HG02943 (cell line): ENCODE results near the gene HSPB1.
"Not testable (repeated sequence)": the region's sequence is repeated elsewhere in the genome, so short reads cannot be mapped to it uniquely, and the experiment has no call there.

Experiments used
- ATAC-seq: cut with Tn5 transposase; IDR thresholded peaks from one replicate; pipeline ENCODE4 v1.9.1; 2021; ENCODE audit warnings: mild to moderate bottlenecking, low read depth, moderate library complexity; ENCODE audit not compliant: unreplicated experiment

HSPB1 gene

DNA sequence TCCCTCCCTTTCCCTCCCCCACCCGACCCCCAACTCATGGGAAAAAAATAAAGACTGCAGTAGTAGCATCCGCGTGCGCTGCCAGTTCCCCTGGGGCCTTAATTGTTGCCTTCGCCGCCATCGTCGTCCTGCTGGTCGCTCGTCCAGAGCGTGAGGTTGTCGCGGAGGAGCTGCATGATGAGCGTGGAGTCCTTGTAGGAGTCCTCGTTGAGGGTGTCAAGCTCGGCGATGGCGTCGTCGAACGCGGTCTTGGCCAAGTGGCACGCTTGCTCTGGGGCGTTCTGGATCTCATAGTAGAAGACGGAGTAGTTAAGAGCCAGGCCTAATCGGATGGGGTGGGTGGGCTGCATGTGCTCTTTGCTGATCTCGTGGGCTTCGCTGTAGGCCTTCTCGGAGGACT, 27.0 kb downstream of the HSPB1 start:
- no peak for ATAC-seq

DNA sequence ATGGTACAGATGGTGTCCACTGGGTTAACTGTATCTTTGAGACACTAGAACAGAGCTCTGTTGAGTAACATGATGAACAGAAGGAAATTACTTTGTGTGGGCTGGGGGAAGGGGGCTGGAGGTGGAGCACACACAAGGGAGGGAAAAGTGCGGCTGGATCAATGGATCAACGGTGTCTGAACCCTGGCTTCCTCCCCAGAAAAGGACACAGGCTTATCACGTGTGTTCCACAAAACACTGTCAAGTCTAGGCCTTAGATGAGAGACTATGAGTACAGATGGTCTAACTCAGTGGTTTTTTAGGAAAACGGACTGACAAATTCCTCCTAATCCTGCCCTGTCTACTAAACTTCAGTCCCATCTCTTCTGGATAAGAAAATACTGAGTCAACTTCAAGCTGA, 27.8 kb downstream of the HSPB1 start:
- ATAC-seq = no peak

DNA sequence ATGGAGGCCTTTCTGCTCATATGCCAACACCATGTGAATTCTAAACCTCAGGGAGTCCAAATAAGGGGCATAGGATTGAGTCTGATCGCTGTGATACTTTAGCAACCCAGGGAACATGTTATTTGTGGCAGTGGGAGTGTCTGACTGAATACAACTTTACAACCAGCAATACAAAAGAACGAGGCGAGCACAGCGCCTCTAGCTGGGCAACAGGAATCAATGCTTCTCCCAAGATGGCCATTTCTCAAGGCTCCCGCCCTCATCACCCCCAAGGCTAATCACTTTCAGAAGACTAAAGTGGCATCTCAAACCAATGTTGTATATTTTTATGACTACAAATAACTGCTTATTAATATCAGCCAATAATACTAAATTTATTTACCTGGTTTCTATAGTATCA, 28.2 kb downstream of the HSPB1 start:
- no peak for ATAC-seq

DNA sequence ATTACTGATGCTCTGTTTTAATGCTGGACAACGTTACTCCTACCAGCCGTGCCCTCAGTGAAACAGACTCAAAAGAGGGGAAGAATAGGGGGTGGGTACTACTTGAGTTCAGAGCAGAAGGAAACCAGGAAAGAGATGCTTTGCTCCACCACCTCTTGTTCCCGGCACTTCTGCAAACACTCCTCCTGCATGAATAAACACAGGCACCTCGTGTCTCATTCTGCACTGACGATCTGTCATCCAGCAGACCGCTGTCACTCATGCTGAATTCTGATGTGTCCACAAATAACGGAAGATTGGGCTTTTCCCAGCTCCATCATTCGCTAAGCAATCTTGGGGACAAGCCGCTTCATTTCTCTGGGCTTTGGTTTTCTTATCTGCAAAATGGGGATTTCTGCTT, 29.6 kb downstream of the HSPB1 start:
- no peak for ATAC-seq

DNA sequence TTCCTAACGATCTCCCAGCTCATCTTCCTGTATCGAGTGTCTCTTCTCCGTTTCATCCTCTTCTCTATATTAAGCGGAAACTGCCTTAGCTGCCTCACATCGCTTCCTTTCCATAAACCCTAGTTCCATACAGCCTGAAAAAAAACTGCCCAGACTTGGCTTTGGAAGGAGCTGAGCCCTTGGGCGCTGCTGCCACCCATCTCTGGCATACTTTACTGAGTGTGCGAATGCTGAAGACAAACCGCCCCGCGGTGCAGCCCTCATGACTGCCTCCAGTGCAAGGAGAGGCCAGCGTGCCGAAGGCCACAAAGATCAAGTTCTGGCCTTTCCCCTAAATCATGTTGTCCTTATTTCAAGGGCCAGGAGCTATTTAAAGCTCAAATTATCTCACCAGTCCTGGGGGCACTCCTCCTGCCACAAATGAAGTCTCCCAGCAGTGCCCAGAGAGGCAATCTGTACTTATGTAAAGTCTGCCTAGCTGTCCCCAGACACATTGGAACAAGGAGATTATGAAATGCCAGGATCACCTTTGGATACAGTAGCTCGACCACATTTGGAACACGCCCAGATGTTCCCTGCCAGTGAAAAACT, 31.1 kb downstream of the HSPB1 start:
- no peak for ATAC-seq

DNA sequence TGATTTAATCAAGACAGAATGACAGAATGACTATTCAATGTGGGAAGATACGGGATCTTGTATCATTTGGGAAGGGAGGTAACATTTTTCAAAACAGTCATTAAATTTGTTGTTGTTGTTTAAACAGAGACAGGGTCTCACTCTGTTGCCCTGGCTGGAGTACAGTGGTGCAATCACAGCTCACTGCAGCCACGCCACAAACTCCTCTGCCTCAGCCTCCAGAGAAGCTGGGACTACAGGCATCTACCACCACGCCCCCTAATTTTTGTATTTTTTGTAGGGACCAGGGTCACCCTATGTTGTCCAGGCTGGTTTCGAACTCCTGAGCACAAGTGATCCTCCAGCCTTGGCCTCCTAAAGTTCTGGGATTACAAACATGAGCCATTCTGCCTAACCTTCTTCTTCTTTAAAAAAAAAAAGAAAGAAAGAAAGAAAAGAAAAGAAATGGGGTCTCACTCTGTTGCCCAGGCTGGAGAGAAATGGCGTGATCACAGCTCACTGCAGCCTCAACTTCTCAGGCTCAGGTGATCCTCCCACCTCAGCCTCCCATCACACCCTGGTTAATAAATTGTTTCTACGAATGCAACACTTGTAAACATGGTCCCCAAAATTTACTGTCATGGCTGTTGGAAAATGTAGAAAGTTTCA, 32.0 kb downstream of the HSPB1 start:
- ATAC-seq = no peak

DNA sequence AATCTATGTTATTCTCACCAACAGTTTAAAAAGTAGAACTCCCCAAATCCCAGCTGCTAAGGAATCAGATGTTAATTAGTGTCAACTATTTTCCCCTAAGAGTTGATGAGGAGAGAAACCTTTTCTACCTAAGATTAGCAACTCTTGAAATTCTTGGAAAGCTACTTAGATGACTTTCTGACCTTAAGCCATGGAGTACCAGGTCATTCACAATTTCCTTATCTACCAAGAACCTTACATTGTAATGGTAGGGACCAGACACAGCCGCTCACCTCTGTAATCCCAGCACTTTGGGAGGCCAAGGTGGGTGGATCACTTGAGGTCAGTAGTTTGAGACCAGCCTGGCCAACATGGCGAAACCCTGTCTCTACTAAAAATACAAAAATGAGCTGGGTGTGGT, 32.9 kb downstream of the HSPB1 start:
- ATAC-seq = not testable (repeated sequence)

DNA sequence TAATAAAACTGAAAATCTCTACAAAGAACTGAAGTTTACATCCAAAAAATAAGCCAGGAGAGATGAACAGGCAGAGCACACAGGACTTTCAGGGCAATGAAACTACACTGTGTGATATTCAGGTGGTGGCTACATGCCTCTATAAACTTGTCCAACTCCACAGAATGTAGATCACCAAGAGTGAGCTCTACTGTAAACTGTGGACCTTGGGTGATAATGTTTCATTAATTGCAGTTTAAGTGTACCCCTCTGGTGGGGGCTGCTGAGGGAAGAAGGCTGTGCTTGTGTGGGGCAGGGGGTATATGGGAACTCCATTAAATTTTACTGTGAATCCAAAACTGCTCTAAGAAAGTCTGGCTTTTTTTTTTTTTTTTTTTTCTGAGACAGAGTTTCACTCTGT, 33.6 kb downstream of the HSPB1 start:
- no peak for ATAC-seq

DNA sequence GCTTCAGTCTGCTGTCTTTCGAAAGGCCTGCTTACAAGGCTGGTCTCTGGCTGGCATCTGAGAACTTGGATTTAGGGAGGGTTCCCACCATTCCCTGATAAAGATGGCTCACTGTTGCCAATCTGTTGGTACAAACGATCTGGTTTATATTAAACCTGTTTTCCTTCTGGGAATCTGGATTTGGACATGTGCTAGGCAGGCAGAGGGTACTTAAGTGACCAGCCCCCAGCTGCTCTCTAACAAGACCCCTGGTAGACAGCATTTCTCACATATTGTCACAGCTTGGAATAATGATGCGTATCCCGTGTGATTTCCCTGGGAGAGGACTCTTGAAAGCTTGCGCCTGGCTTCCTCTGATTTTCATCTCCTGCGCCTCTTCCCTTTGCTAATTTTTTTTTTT, 34.7 kb downstream of the HSPB1 start:
- no peak for ATAC-seq

DNA sequence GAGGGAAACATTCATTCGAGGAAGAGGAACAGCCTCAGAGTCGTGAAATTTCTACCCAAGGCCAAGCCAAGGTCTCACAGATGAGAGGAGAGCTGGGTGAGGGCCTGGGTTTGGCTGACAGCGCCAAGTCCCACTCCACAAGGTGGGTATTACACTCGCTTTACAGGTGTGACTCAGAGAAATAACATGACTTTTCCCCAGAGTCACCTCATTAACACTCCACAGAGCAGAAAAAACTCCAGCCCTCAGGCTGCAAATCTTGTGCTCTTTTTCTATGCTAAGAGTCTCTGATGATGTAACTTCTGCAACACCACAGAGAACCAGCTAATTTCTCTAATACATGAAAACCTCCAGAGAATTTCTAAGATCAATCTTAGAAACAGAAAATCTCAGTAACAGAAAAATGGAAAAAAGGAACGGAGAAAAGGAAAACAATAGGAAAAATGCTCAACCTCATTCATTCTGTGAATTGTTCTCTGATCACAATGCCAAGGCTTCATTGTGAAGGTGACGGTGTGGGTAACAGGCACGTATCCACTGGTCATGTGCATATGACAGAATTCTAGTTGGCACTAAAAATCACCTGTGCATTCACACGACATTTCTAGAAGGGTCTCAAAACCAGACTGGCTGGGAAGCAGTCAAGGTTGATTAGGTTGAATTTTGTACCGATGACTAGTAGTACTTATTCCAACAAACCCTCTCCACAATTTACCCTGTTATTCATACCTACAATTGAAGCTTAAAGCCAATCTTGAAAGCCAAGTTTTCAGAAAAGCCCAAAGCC, 36.0 kb downstream of the HSPB1 start:
- ATAC-seq = no peak

DNA sequence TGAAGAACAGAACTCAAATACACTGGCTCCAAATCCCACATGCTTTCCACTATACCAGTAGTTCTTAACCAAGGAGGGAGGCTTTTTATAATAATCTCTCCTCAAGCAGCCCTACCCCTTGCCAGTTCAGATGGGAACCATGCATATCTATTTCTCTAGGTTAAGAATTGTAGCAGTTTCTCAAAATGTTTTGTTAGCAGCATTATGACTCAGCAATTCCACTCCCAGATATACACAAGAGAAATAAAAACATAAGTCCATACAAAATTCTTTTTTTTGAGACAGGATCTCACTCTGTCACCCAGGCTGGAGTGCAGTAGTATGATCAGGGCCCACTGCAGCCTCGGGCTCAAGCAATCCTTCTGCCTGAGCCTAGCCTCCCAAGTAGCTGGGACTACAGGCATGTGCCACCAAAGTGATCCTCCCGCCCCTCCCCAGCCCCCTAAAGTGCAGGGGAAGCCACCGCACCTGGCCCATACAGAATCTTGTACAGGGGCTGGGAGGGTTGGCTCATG, 38.2 kb downstream of the HSPB1 start:
- no peak for ATAC-seq

DNA sequence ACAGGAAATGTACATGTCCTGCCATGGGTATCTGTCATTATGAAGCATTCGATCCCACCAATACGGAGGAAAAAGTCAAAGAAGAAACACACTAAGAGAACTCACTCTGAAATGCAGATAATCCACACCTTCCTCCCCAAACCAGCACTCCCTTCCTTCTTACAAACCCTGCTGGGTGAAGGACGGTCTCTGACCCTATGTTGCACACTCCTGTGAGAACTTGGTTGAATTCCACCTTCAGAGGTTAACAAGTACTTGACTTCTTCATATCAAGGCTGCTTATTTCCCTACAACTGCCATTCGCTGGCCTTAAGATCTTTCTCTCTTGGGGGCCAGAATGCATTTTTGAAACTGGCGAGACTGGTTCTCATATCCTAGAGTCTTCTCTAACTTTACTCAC, 39.7 kb downstream of the HSPB1 start:
- ATAC-seq = no peak

DNA sequence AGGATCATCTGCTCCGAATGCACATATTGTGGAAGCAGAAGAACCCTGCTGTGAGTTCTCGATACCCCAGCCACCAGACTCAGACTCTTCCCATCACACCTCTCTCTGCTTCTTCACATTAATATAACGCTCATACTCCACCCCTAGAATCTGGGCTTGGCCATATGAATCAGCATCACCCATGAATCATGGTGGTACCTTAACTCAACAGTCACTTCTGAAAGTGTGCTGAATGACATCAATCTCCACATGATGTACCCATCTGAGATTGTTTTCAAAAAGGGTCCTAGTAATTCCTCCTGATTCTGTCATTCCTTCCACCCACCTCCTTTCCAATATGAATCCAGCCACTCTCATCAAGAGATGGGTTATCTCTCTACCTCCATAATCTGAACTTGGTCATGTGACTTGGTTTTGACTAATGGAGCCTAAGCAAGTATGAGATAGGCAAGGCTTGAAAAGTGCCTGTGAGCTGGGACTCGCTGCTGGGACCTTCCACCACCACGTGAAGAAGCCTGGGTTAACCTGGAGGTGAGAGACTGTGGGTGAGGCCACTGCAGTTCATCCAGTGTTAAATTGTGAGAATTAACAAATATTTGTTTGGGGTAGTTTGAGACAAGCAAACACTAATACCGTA, 40.9 kb downstream of the HSPB1 start:
- ATAC-seq = no peak

DNA sequence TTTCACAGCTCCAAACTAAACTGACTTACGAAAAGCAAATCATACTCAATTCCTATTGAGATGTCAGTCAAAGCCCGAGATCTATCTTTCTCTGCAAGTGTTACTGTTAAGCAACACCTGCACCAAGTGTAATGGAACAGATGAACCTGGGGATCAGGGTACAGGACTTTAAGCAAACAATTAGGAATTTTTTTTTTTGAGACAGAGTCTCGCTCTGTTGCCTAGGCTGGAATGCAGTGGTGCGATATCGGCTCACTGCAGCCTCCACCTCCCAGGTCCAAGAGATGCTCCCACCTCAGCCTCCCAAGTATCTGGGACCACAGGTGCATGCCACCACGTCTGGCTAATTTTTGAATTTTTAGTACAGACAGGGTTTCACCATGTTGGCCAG, 41.5 kb downstream of the HSPB1 start:
- no peak for ATAC-seq

DNA sequence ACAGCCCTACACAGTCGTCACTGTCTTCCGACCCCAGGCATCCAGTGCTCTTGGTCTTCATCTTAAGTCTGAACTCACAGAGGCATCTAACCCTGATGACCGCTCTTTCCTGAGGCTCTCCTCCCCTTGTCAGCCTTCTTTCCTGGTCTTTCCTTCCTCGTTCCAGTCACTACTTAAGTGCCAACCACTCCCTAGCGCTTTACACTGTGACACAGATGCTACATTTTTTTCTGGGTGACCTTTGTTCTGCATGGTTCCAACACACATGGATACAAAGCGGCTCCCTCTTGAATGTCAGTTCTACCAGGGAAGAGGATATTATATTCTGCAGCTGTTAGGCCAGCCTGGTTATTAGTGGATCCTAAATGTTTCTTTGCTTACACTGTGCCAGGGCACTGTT, 43.6 kb downstream of the HSPB1 start:
- ATAC-seq = no peak

DNA sequence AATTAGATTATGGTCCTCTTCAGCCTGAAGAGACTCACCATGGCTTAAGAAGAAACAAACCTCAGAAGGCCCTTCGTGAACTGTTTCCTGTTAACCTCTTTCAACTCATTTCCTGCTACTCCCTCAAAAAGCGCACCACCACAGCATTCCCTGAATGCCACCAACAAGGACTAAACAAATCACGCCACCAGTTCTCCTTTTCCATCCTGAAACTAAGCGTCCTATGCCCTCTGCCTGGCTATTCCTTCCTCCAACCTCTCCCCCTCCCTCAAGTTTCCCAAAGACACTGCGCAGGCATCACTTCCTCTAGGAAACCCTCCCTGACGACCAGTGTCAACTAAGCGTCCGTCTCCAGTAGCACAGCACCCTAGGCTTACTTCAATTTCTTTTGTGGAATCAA, 44.3 kb downstream of the HSPB1 start:
- no peak for ATAC-seq

DNA sequence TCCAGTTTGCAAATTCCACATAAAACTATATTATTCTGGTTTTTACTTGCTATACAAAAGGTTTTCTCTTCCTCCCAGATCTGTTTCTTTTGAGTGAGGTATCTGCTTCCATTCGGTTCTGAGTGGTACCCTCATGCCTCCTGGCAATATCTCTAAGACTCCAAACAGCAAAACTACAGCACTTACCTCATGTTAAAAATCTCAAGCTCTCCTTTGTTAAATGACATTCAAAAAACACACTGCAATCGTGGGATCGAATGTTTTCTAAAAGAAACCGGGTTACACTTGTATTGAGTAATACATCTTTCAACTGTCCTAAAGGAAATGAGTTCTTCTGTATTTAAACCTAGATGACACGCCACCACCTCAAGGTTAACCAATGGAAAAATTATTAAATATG, 45.2 kb downstream of the HSPB1 start:
- ATAC-seq = no peak

DNA sequence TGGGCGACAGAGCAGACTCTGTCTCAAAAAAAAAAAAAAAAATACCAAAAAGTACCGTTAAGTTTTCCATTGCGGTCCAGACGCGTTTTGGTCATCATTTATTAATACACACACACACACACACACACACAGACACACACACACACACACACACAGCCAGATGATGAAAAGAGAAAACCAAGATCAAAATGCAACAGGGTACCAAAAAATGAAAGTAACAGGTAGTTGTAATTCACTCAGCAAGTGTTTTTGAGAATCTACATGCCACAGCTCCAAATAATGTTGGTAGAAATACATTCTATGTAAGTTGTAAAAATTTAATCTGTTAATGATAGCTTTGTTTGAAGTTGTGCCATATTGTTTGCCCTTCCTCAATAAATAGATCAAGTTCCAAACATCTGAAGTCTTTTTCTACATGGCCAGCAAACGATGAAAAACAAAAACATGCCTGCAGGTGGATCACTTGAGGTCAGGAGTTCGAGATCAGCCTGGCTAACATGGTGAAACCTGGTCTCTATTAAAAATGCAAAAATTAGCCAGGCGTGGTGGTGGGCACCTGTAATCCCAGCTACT, 46.9 kb downstream of the HSPB1 start:
- ATAC-seq = no peak

DNA sequence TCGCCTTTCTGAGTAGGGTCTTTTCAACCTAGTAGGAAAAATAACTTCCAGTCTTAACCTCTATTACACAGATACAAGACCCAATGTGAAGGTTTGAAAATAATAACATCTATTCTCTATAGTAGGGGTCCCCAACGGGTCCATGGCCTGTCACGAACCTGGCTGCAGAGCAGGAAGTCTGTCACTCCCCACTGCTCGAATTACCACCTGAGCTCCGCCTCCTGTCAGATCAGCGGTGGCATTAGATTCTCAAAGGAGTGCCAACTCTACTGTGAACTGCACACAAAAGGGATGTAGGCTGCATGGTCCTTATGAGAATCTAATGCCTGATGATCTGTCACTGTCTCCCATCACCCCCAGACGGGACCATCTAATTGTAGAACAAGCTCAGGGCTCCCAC, 48.9 kb downstream of the HSPB1 start:
- ATAC-seq = no peak

DNA sequence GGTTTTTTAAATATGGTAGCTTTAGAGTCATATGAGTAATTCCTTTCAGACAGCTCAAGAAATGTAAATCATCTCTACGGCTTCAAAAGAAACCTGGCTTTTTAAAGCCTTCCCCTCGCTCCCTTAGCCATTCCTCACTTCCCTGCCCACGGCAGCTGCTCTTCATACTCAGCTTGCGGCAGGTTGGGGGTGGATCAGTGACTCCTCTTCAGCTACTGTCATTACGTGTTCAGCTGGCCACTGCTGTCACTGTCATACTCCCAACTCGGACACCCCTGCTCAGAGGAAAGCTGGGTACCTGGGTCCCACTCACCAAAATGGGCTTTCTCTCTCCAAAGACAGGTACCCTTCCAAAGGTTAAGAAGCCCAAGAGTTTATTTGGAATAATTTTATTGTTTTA, 49.7 kb downstream of the HSPB1 start:
- ATAC-seq = no peak

DNA sequence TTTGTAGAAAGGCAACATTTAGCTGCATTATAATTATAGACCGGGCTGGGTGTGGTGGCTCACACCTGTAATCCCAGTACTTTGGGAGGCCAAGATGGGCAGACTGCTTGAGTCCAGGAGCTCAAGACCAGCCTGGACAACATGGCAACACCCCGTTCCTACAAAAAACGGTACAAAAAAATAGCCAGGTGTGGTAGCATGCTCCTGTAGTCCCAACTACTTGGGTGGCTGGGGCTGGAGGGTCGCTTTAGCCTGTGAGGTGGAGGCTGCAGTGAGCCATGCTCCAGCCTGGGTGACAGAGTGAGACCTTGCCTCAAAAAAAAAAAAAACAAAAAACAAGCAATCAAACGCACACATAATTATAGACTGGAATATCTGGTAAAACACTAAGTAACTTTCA, 51.3 kb downstream of the HSPB1 start:
- no peak for ATAC-seq
